ENCODE data around the gene HPSE2.
"Not testable (repeated sequence)": the region's sequence is repeated elsewhere in the genome, so short reads cannot be mapped to it uniquely, and the experiment has no call there.

HPSE2 gene

GRCh38 chr10:99002392-99002791, 233.3 kb downstream of the HPSE2 start:
- DNase-seq: no peak

- no peak for DNase-seq
These were observed 238.1 kb downstream of the HPSE2 start for GRCh38 chr10:98997596-98997995.

DNA sequence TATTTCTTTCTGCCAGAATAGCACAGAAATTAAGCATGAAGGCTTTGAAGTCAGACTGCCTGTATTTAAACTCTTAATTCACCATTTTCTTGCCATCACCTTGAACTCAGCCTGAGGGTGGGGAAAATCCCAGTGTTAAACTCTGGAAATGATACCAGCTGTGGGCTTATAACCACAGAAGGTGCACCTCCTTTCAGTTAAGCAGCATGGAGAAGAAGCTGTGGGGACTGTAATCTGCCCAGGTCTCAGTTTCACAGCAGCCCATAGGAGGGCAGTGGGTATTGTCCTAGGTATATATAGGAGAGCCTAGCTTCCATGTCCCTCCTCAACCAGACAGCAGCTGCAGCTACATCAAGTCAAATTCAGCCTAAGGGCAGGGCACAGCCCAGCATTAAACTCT, 241.6 kb downstream of the HPSE2 start:
- DNase-seq: no peak

- DNase-seq: not testable (repeated sequence)
These were observed 251.9 kb downstream of the HPSE2 start for GRCh38 chr10:98983751-98984150.

GRCh38 chr10:98980353-98980752, 255.3 kb downstream of the HPSE2 start:
- DNase-seq: no peak

DNA sequence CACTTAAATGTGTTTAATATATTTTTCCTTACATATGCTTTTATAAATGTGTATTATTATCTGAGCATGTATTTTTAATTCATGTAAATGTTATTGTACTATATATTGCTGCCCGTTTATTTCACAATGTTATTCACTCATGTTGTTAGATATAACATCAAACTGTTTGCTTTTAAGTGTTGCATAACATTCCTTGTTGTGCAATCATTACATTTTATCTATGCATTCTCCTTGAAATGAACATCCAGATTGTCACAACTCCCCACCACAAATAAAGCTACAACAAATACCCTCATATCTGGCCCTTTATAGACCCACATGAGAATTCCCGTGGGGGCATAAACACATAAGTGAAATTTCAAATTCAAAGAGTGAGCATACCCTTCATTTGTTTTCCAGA, 264.2 kb downstream of the HPSE2 start:
- no peak for DNase-seq

DNA sequence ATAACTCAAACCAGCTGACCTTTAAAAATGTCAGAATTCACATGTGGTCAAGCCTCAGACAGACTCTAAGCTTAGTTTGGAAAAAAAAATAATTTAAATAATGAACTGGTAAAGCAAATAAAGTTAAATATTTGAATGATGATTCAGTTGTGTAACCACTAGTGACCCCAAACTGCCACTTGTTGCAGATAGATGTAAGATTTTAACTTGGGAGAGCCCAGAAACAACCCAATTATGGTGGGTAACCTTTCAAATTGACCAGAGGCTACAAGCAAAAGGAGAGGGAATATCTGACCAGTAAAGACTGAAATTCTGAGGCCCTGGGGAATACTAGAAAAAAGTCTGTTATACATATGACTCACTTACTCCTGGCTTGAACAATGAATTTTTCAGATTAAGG, 268.1 kb downstream of the HPSE2 start:
- DNase-seq: no peak

GRCh38 chr10:98963608-98964007, 272.0 kb downstream of the HPSE2 start:
- no peak for DNase-seq

DNA sequence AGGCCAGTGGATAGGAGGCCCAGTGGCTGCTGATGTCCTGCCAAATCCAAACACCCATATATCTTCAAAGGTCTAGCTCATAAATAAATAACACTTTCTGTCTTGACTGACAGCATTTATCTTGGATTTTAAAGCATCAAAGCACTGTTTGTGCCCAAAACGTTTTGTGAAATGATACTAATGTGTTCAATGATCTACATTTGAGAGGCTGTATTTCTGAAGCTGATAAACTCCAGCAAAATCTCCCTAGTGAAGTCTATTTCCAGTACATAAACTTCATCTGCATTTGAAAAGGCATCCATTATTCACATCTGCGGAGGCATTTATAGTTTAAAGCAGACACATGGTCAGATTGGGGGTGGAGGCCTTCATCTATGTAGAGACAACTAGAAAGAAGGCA, 276.3 kb downstream of the HPSE2 start:
- no peak for DNase-seq

DNA sequence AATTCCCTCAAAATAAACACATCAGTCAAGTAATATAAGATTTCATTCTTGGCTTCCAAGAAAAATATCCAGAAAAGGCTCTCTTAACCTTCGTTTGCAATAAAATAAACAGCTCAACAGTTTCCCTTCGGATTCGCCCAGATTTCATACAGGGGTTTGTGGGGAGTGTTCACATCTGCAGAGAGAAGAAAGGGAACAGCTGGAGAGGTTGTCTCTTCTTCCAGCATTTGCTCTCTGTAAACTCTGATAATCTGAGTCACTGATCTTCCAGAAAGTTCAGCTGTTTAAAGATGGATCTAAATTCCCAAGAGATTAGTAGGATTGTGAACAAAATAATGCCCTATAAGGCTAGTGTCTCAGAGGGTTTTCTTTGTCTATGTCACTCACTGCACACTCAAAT, 277.9 kb downstream of the HPSE2 start:
- no peak for DNase-seq

DNA sequence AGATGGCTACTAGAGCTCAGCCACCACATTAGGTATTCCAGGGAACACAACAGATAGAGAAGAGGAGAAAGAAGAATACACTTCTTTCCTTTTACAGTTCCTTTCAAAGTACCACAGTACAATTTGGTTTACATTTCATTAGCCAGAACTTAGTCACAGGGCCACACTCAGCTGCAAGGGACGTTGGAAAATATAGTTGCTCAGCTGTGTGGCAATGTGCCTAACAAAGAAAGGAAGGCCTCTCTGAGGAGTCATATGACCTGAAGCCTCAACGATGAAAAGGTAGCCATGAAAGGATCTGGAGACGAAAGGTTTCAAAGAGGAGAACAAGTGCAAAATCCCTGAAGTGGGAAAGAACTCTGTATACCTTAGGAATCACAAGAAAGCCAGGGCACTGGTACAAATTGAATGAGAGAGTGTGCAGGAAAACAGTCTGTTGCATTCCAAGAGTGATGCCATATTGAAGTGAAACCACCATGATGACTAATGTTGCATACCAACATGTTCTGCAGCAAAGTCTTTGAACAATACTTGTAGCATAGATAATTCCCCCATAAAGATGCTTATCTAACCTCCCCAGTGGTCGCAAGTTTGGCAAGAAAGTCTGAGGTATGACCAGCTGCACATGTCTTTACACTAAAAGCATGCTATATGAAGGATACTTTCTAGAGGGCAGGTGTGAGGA, 278.9 kb downstream of the HPSE2 start:
- DNase-seq: no peak

GRCh38 chr10:98953251-98953650, 282.4 kb downstream of the HPSE2 start:
- no peak for DNase-seq

- DNase-seq: no peak
These were observed 284.2 kb downstream of the HPSE2 start for GRCh38 chr10:98951269-98952000.

GRCh38 chr10:98950106-98950505, 285.5 kb downstream of the HPSE2 start:
- DNase-seq: no peak

DNA sequence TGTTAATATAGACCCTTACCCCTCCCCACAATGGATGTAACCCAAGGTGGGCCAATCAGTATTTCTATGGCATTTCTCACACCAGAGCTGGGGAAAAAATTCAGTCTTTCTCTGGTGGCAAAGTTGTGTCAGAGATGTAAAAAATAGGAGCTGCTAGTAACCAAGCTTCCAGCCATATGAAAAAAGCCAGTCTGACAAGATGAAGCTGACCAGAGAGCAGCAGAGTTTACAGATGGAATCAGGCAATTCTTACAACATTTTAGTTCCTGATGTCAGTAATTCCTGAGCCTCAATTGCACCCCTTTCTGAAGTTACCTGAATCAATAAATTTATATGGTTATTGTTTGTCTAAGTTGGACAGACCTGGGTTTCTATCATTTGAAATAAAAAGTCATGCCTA, 286.3 kb downstream of the HPSE2 start:
- DNase-seq: no peak

DNA sequence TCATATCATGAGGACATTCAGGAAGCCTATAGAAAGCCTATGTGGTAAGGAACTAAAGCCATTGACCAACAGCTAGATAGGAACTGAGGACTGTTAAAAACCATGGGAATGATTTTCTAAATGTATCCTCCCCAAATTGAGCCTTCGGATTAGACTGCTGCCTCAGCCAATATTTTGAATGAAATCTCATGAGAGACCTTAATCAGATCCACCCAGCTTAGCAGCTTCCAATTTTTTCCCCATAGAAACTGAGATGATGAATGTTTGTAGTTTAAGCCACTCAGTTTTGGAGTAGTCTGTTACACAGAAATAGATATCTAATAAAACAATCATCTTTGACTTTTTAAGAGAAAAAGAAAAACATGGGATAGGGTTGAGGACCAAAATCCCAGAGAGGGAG, 292.0 kb downstream of the HPSE2 start:
- no peak for DNase-seq

- no peak for DNase-seq
These were observed 305.9 kb downstream of the HPSE2 start for GRCh38 chr10:98929709-98930108.

DNA sequence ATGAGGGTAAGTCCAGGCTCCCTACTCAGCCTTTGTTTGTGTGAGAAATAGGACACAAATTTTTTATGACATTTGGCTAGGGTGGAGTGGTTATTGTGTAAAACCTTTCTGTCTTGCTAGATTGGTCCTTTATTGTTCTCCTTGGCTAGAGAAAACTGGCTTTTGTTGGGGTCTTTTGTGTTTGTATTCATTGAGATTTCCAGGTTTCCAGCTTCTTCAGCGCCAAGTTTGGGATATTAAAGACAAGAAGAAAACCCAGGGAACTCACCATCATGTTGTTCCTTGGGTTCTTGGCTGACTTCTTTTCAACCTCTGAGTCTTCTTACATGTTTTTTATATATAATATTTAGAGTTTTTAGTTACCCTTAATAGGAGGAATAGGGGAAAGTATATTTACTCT, 310.0 kb downstream of the HPSE2 start:
- DNase-seq: no peak

DNA sequence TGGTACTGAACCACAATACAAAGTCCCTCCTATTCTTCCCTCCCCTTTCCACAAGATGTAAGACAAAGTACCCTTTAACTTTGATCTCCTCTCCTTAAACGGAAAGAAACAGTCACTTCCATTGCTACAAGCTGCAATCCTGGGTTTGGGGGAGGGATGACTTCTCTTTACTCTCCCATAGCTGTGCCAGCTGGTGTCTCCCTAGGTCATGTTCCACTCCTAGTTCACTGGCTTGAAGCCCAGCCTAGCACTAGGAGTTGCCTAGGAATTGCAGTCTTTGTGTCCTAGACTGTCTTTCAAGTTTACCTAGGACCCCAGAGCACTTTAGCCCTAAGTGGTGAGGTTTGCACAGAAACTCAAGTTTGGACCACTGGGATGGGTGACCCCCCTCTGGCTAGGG, 311.1 kb downstream of the HPSE2 start:
- no peak for DNase-seq

DNA sequence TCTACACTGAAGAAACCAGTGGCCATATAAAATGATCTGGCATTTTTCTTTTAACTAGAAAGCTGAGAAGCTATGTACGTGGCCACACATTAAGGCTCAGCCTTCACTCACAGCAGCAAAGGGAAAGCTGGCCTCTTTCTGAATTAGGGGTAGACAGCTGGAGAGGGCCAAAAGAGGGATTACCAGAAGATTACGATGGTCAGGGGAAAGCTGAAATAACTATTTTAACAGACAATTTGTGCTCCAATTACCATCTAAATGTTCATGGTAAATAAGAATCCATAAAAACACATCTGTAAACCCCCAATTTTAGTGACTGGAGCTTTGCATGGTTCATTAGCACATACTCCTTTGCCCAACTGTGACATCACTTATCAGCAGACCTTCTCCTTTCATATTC, 314.3 kb downstream of the HPSE2 start:
- no peak for DNase-seq

GRCh38 chr10:98920807-98921206, 314.8 kb downstream of the HPSE2 start:
- DNase-seq: no peak

GRCh38 chr10:98920360-98920759, 315.3 kb downstream of the HPSE2 start:
- no peak for DNase-seq

DNA sequence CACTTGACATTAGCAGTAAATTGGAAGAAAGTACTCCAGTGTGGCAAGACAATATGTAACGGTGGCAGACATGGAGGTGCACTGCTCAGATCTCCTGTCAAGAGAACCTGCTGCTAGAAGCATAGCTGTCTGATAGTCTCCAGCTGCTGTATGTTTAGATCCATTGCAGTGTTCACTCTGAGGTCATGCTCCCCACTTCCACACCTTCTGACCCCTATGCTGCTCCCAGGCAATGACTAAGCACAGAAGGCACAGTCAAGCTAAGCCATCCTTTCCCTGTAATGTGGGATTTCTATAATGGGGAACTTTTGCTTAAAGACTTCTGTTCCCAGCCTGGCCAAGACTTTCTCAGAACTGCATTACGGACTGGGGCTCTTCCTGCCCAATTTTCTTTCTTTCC, 315.8 kb downstream of the HPSE2 start:
- no peak for DNase-seq

DNA sequence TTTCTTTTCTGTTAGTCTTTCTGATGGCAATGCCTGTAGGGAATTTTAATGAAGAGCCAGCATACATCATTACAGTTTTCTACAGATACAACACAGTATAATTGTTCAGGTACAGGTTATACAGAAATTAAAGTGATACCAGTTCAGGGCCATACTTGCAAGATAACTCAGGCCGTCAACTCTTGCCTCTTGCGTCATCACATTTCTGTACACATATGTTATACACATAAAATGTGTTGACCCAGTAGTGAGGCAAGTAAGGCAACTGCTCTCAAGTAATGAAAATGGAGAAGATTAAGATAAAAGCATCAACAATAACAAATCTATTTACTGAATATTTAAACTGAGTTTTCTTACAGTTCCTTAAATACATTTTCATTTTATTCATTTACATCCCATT, 317.8 kb downstream of the HPSE2 start:
- DNase-seq: no peak

All from activated effector memory CD4-positive, alpha-beta T cell treated with anti-CD3 and anti-CD28 coated beads, Interleukin-2, amount 50 U/mL, for 16 hours (primary cell).